Colonic mucosa (tissue), 4 donors: Measurements from ENCODE around the gene IL13RA2. TPM values are rescaled to one million over a fixed set of nuclear protein-coding genes. Genes with fewer than 3 reads are reported as not detected.

Experiments
- DNase-seq: peaks from one replicate; pipeline ENCODE4 v3.0.0-alpha.2; 2020
- H3K27ac ChIP-seq: fragments of 200-600 bp; one replicate; pipeline ENCODE4 v1.8.0; 2021
- H3K27me3 ChIP-seq: fragments of 200-600 bp; one replicate; pipeline ENCODE4 v1.8.0; 2021
- H3K36me3 ChIP-seq: fragments of 200-600 bp; one replicate; pipeline ENCODE4 v1.8.0; 2021
- H3K4me1 ChIP-seq: fragments of 200-600 bp; one replicate; pipeline ENCODE4 v1.8.0; 2021; ENCODE audit warnings: mild to moderate bottlenecking
- H3K4me3 ChIP-seq: fragments of 200-600 bp; one replicate; pipeline ENCODE4 v1.8.0; 2021
- H3K9ac ChIP-seq, 2 donors: one replicate each; pipeline ENCODE4 v1.7.0; 2013; ENCODE audit warnings: control low read depth in 2 of 2, low read depth in 2 of 2, low read length in 2 of 2
- H3K9me3 ChIP-seq: fragments of 200-600 bp; one replicate; pipeline ENCODE4 v1.8.0; 2021
- intact Hi-C: fragments of 100-400 bp; cut with DNase I; formaldehyde crosslinking; loops from one replicate; pipeline ENCODE4 v1.14.1; 2022
- total RNA-seq, 2 donors: library from RNA; stranded (reverse); fragmentation: NEBNext Ultra II Directional in 1 of 2; extraction: Animal tissue kit (Norgen Biotek cat#: 25700) in 1 of 2; gene quantifications; one replicate each; pipeline ENCODE4 v1.2.1, GENCODE V29; 2021
- TF ChIP-seq, protein P1 (sequence below): fragments of 200-600 bp; IDR thresholded peaks from one replicate; pipeline ENCODE4 v1.8.0; 2022; ENCODE audit warnings: antibody characterized with exemption, mild to moderate bottlenecking
- donor health status: healthy.
- donor health status: DM: no; HTN: no; CAD: no.
- donor health status: DM: no; HTN: no; CAD: no.

The IL13RA2 gene, protein sequence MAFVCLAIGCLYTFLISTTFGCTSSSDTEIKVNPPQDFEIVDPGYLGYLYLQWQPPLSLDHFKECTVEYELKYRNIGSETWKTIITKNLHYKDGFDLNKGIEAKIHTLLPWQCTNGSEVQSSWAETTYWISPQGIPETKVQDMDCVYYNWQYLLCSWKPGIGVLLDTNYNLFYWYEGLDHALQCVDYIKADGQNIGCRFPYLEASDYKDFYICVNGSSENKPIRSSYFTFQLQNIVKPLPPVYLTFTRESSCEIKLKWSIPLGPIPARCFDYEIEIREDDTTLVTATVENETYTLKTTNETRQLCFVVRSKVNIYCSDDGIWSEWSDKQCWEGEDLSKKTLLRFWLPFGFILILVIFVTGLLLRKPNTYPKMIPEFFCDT
- total RNA-seq: under 1 TPM in 1 of 2 donors, not detected in 1; 0.37 TPM

DNA sequence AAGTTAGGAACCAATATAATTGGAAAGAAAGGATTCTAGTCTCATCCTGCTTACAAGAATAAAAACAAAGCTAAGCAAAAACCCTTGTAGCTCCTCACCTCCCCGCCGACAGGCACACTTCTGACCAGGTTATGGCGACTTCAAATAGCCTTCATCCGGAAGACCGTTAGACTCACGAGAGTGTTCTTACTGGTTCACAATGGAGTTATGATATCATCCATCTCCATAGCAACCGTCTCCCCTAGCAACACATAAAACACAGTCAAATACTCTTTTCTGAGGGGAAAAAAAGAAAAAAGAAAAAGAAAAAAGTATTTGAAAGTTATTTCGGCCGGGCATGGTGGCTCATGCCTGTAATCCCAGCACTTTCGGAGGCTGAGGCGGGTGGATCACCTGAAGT lies at the start of gene IL13RA2:
TSS of gene IL13RA2 (minus strand) at position 162 of the 400 bp plus-strand sequence. CDS start 347 bp downstream, outside the sequence.
- intact Hi-C loops: no loop called here
- H3K27ac ChIP-seq: no peak within 1 kb of the TSS
- H3K9me3 ChIP-seq: no peaks in the 10 kb centered on the region
- no peaks in the 10 kb centered on the region for H3K27me3 ChIP-seq
- no peak for DNase-seq
- H3K4me1 ChIP-seq: no peaks in the 10 kb centered on the region
- no peak within 1 kb of the TSS for H3K4me3 ChIP-seq
- TF ChIP-seq, protein P1, sequence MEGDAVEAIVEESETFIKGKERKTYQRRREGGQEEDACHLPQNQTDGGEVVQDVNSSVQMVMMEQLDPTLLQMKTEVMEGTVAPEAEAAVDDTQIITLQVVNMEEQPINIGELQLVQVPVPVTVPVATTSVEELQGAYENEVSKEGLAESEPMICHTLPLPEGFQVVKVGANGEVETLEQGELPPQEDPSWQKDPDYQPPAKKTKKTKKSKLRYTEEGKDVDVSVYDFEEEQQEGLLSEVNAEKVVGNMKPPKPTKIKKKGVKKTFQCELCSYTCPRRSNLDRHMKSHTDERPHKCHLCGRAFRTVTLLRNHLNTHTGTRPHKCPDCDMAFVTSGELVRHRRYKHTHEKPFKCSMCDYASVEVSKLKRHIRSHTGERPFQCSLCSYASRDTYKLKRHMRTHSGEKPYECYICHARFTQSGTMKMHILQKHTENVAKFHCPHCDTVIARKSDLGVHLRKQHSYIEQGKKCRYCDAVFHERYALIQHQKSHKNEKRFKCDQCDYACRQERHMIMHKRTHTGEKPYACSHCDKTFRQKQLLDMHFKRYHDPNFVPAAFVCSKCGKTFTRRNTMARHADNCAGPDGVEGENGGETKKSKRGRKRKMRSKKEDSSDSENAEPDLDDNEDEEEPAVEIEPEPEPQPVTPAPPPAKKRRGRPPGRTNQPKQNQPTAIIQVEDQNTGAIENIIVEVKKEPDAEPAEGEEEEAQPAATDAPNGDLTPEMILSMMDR: no peak
- H3K9ac ChIP-seq: no peak within 1 kb of the TSS
- no peaks in the 10 kb centered on the region for H3K36me3 ChIP-seq

DNA sequence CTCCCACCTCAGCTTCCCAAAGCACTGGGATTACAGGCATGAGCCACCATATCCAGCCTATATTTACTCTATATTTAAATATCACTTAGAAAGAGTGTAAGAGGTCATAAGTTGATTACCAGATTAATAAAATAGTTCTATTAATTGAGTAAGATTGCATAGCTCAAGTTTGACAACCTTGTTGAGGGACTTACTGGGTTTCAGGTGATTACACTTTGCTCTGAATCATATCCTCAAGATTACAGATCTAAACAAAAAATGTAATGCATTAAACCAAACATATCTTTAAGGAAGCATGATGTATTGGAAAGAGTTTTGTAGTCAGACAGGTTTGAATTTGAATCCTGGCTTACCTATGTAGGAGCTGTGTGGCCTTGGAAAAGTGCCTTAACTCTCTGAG lies 47.9 kb upstream of the IL13RA2 start:
- no peak overlapping the region for H3K9ac ChIP-seq
- DNase-seq: no peak
- no peak overlapping the region for H3K27ac ChIP-seq
- no peaks in the 10 kb centered on the region for H3K27me3 ChIP-seq
- TF ChIP-seq, protein P1: no peak
- no peaks in the 10 kb centered on the region for H3K36me3 ChIP-seq
- intact Hi-C loops: no loop called here
- H3K9me3 ChIP-seq: no peaks in the 10 kb centered on the region
- H3K4me3 ChIP-seq: no peak overlapping the region
- no peaks in the 10 kb centered on the region for H3K4me1 ChIP-seq

DNA sequence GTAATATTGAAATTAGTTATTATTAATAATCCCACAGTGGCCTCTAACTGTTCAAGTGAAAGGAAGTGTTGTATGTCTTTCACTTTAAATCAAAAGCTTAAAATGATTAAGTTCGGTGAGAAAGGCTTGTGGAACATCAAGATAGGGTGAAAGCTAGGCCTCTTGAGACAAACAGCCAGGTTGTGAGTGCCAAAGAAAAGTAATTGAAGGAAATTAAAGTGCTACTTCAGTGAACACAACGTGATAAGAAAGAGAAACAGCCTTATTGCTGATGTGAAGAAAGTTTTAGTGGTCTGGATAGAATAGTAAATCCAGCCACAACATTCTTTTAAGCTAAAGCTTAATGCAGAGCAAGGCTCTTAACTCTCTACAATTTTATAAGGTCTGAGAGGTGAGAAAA lies 42.6 kb upstream of the IL13RA2 start:
- H3K36me3 ChIP-seq: no peaks in the 10 kb centered on the region
- H3K9ac ChIP-seq: no peak overlapping the region
- DNase-seq: no peak
- intact Hi-C loops: no loop called here
- H3K4me1 ChIP-seq: no peaks in the 10 kb centered on the region
- H3K4me3 ChIP-seq: no peak overlapping the region
- no peaks in the 10 kb centered on the region for H3K27me3 ChIP-seq
- no peak overlapping the region for H3K27ac ChIP-seq
- no peaks in the 10 kb centered on the region for H3K9me3 ChIP-seq
- TF ChIP-seq, protein P1: no peak

DNA sequence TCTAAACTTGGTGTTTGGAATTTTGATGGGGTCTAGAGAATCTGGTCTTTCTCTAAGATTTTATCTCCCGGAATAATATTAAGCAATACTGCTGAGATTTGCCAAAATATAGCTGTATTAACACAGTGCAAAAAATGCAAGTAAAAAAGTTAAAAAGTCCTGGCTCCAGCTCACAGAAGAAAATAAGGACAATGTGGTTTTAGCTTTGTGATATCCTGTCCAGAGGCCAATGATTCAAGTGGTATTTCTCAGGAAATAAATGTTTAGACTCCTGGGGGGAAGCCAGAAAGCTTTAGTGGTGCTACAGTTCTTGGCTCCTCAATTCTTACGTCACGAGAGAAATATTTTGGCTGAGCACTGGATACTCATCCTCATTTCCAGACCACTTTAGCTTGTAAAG lies 40.9 kb upstream of the IL13RA2 start:
- Histone ChIP-seq H3K4me3 (no peak overlapping the region), H3K36me3 (no peaks in the 10 kb centered on the region), H3K27ac (no peak overlapping the region), H3K9me3 (no peaks in the 10 kb centered on the region), H3K27me3 (no peaks in the 10 kb centered on the region), H3K9ac (no peak overlapping the region), H3K4me1 (no peaks in the 10 kb centered on the region)
- intact Hi-C loops: no loop called here
- no peak for DNase-seq
- TF ChIP-seq, protein P1: no peak

DNA sequence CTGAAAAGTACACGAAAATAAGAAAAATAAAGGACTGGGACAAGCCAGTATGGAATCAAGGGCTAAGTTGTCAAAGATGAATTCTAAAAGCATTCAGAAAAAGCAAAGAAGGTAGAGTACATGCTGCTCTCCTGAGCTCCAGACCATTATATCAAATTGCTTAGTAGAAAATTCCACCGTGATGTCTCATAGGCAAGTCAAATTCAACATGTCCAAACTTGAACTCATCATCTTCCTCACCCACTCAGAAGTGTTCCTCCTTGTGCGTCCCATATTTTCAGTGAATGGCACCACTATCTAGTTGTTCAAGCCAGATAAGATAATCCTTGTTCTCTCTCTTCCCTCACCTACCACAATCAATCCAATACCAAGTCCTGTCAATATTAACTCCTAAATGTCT lies 37.5 kb upstream of the IL13RA2 start:
- TF ChIP-seq, protein P1: no peak

More for the DNA sequence above, 37.5 kb upstream of the IL13RA2 start:
- Histone ChIP-seq H3K9ac (no peak overlapping the region), H3K27me3 (no peaks in the 10 kb centered on the region), H3K9me3 (no peaks in the 10 kb centered on the region), H3K36me3 (no peaks in the 10 kb centered on the region), H3K4me1 (no peaks in the 10 kb centered on the region), H3K4me3 (no peak overlapping the region), H3K27ac (no peak overlapping the region)
- DNase-seq: no peak
- intact Hi-C loops: no loop called here
